GM18505 (cell line): ENCODE results near the gene HOTAIR.

Experiments used
- ATAC-seq: cut with Tn5 transposase; IDR thresholded peaks from one replicate; pipeline ENCODE4 v1.9.1; 2021; ENCODE audit not compliant: unreplicated experiment
- POLR2A ChIP-seq: IDR thresholded peaks from 4 replicates; pipeline ENCODE4 v1.6.1; 2011; ENCODE audit warnings: borderline replicate concordance; ENCODE audit not compliant: insufficient read depth, insufficient read length; ENCODE audit errors: extremely low read depth

The HOTAIR gene

GRCh38 chr12:53935383-53936341 is 39.1 kb downstream of the HOTAIR start:
- no peak for ATAC-seq
- no peak for TF ChIP-seq POLR2A

- ATAC-seq = no peak
- TF ChIP-seq POLR2A = no peak
These were observed 41.8 kb downstream of the HOTAIR start for GRCh38 chr12:53932915-53933314.

GRCh38 chr12:53931844-53932581 is 42.7 kb downstream of the HOTAIR start:
- no peak for ATAC-seq
- no peak for TF ChIP-seq POLR2A

GRCh38 chr12:53930591-53931255 is 44.0 kb downstream of the HOTAIR start:
- no peak for ATAC-seq

DNA sequence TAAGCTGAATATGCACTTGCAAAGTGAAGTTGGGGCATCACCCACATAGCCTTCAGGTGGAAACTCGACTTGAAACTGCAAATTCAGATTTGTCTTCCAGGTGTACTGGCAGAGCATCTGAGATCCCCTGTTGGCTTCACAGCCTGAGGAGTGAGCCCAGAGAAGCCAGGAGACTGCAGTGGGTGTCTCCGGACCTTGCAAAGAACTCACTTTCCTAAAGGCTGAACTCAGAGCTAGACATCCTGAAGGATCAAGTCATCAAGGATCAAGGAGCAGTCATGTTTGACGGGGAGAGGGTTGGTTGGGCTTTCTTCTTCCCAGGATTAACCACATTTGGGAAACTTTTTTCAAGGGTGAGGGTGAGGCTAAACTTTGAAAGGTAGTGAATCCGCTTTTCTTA is 45.2 kb downstream of the HOTAIR start:
- no peak for TF ChIP-seq POLR2A
- no peak for ATAC-seq

More at GRCh38 chr12:53930591-53931255, 44.0 kb downstream of the HOTAIR start:
- no peak for TF ChIP-seq POLR2A

DNA sequence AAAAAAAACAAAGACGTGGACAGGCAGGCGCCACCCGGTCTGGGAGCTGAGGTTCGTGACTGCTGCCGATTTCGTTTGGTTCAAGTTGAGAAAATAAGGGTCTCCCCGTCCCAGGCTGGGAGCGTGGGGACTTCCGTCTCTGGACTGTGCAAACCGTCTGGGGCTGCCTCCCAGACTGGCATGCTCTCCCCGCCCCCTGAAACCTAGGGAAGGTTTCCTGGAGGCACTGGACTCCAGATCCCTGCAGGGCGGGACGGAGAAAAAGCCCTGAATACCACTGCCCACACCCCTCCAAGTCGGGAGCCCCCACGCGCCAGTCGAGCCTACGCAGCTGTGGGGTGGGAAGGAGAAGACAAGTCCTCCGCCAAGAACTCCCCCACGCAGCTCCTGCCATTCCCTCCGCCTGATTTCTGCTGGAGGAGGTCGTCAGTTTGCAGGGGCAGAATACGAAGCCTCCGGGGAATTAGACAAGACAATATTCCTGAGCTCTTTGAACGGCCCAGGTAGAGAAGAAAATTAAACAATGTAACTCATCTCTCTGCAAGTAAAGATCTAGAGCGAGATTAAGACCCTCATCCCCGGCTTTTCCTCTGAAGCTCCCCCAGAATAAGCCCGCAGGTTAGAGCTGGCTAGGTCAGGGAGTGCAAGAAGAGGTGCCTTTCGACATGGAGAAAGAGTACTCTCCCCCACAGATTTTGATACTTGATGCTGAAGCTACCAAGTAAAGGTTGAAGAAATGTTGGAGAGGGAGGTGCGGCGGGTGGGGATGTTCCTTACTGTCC is 46.5 kb downstream of the HOTAIR start:
- ATAC-seq = no peak
- no peak for TF ChIP-seq POLR2A

DNA sequence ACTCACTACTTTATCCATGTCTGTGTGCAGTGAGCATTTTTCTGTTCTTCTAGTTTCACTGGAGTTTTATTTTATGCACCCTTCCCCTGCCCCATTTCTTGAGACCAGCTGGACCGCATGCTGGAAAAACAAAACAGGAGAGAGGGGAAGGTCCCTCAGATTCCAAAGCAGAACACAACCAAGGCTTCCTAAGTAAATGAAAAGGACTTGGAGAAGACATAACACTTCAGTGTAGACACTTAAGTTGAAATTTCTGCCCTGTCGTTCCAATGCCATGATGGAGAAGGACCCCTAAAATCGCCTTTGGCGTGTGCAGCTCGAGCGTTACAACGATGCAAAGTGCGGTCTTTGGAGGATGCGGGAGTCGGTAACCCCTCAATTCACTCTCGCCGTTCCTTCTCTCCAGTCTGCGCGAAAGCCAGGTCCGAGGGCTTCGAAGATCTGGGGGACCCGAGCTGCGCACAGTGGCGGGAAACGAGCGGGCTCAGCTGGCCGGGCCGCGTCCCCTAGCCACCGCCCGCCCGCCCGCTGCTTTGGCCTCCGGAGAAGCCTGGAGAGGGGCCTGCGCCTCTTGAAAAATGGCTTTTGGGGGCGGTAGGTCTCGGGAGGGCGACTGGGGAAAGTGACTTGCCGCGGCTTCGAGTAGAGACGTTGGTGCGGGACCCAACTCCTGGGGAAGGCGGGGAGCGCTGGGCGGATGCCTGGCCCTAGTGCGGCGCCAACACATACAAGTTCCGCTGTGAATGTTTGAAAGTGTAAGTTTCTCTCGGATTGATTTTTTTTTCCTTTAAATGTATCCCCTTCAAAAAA is 47.3 kb downstream of the HOTAIR start:
- no peak for ATAC-seq
- TF ChIP-seq POLR2A = no peak

- no peak for ATAC-seq
- TF ChIP-seq POLR2A = no peak
These were observed 50.0 kb downstream of the HOTAIR start for GRCh38 chr12:53924521-53925405.

DNA sequence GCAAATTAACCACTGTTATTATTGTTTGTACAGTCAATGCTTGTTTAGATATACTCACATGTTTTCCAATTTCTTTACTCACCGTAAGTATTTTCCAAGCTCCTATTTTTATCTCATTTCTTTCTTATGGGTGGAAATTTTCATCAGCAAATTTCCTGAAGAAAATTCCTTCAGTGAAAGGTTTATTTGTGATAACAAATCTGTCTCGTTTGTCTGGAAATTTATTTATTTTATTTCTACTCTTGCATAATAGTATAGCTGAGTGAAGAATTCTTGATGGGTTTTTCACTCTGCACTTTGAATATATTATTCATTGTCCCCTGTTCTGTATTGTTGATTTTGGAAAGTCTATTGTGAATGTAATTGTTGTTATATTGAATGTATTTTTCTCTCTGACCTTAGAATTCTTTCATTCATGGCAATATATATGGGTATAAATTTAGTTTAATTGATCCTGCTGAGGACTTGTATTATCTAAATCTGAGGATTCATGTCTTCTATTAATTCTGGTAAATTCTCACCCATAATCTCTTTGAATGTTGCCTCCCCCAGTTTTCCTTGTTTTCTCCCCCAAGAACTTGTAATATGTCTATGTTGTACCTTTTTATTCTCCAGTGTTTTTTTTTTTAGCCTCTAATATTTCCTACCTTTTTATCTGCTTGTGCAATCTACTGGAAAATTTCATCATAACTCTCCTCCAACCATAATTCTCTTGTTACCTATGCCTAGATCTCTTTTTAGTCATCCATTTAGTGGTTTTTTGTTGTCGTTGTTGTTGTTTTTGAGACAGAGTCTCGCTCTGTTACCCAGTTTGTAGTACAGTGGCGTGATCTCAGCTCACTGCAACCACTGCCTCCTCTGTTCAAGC is 57.7 kb downstream of the HOTAIR start:
- no peak for TF ChIP-seq POLR2A
- no peak for ATAC-seq
